Stimulated activated CD8-positive, alpha-beta memory T cell treated with anti-CD3 and anti-CD28 coated beads, Interleukin-15, amount 100 ng/mL, for 48 hours (primary cell): ENCODE data around the gene MARCHF6.
"Not testable (repeated sequence)": the region's sequence is repeated elsewhere in the genome, so short reads cannot be mapped to it uniquely, and the experiment has no call there.

ENCODE experiments used
- DNase-seq, 2 donors: peaks; one replicate each; pipeline ENCODE4 v3.0.0-alpha.2; 2020; ENCODE audit warnings: low read depth in 2 of 2

The MARCHF6 gene

GRCh38 chr5:10351199-10351905, 2.1 kb upstream of the MARCHF6 start:
- DNase-seq = no peak

GRCh38 chr5:10351919-10352318, 1.6 kb upstream of the MARCHF6 start:
- DNase-seq = no peak

GRCh38 chr5:10352430-10353240, 860 bp upstream of the MARCHF6 start:
- DNase-seq = no peak

GRCh38 chr5:10354048-10354872, 765 bp downstream of the MARCHF6 start:
- DNase-seq = peak; percentile 17 to 21

GRCh38 chr5:10355071-10355889, 1.8 kb downstream of the MARCHF6 start:
- no peak for DNase-seq

- no peak for DNase-seq
Measured at GRCh38 chr5:10358999-10359398, 5.5 kb downstream of the MARCHF6 start.

GRCh38 chr5:10360686-10361085, 7.2 kb downstream of the MARCHF6 start:
- no peak for DNase-seq

GRCh38 chr5:10363519-10364185, 10.2 kb downstream of the MARCHF6 start:
- DNase-seq = no peak

- no peak for DNase-seq
Measured at GRCh38 chr5:10364186-10364689, 10.7 kb downstream of the MARCHF6 start.

- DNase-seq = no peak
Measured at GRCh38 chr5:10365782-10366181, 12.3 kb downstream of the MARCHF6 start.

- no peak for DNase-seq
Measured at GRCh38 chr5:10366310-10367272, 13.1 kb downstream of the MARCHF6 start.

GRCh38 chr5:10367579-10367978, 14.1 kb downstream of the MARCHF6 start:
- no peak for DNase-seq

- no peak for DNase-seq
Measured at GRCh38 chr5:10370931-10371330, 17.4 kb downstream of the MARCHF6 start.

- not testable (repeated sequence) for DNase-seq
Measured at GRCh38 chr5:10371369-10371768, 17.9 kb downstream of the MARCHF6 start.

- DNase-seq = no peak
Measured at GRCh38 chr5:10372726-10373709, 19.5 kb downstream of the MARCHF6 start.

GRCh38 chr5:10374046-10375022, 20.8 kb downstream of the MARCHF6 start:
- no peak for DNase-seq

- not testable (repeated sequence) for DNase-seq
Measured at GRCh38 chr5:10375146-10375545, 21.7 kb downstream of the MARCHF6 start.
